NCI-H2171 (cell line): Measurements from ENCODE around the gene SYNDIG1.

Experiments
- DNase-seq: peaks from one replicate; lab custom pipeline; 2025; lab: John Stamatoyannopoulos, UW

SYNDIG1 gene

DNA sequence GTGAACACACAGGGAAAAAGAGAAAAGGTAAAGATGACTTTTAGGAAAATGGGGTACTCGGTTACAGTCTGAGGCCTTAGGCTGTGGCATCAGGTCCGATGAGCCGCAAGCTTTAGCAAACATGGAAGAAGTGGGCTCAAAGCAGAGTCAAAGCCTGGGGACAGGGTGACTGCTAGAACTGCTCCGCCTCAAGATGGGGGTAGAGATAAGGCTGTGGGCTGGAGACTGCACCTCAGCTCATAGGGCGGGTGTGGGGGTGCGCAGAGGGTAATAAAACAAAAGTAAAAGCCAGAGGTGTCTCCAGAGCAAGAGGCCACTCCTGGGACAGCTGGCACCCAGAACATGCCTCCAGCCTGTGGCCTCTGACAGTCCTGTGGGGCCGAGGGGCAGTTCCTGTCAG lies 21.3 kb upstream of the SYNDIG1 start:
- DNase-seq: no peak

DNA sequence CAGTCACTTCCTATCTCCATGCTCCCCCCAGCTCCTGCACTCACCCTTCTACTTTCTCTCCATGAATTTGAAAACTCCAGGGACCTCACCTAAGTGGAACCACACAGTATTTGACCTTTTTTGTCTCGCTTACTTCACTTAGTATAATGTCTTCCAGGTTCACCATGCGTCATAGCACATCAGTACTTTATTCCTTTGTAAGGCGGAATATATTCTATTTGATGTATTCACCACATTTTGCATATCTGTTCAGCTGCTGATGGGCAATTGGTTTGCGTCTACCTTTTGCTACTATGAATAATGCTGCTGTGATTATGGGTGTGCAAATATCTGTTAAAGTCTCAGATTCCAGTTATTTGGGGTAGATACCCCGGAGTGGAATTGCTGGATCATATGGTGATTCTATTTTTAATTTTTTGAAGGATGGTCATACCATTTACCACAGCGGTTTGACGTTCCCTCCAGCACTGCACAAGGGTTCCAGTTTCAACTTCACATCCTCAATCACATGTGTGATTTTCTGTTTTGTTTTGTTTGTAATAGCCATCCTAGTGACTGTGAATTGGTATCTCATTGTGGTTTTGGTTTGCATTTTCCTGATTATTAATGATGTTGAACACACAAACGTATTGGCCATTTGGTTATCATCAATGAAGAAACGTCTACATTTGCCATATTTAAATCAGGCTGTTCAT lies 20.3 kb upstream of the SYNDIG1 start:
- no peak for DNase-seq

- no peak for DNase-seq
Measured at GRCh38 chr20:24450177-24450576, 19.3 kb upstream of the SYNDIG1 start.

DNA sequence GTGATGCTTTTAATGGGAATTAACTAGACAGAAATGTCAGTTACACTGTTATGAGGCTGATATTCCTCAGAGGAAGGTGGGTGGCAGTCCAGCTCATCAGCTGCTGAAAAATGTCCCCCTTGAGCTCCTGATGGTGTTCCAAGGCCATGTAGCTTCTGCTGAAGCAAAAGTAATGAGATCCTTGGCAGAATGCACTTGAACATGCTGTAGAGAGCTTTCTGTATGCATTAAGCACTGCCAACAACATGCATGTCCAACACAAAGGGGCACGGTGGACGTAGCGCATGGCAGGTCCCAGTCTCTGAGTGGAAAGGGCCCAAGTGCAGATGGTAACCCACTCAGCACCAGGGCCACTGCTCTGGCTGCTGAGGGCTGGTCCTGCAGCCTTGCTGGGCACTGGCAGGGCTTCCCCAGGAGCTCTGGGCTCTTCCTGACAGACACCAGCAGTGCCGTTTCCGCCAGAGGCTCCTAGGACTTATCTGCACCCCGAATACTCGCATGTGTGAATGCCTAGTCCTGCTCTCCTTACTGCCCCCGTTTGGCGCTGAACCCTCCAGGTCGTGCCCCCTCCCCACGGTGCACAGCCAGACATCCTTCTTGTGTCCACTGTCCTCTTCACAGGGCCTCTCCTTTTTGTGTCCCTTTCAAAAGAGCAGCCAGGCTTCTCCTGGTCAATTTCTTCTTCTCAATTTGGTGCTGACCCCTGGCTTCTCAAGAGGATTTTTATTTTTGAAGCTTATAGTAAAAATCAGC lies 18.6 kb upstream of the SYNDIG1 start:
- DNase-seq: no peak

DNA sequence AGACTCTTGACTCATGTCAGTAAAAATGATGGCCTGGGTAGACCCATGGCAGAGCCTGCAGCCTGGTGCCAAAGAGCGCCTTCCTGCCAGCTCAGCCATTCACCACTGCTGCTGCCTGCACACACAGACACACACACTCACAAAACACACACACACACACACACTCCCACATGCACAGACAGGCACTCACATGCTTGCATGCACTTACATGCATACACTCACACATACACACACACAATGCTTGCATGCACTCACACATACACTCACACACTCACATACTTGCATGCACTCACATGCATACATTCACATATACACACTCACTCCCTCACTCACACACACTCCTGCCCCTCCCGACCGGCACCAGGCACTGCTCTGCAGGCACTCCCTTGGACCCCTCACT lies 18.0 kb upstream of the SYNDIG1 start:
- no peak for DNase-seq

DNA sequence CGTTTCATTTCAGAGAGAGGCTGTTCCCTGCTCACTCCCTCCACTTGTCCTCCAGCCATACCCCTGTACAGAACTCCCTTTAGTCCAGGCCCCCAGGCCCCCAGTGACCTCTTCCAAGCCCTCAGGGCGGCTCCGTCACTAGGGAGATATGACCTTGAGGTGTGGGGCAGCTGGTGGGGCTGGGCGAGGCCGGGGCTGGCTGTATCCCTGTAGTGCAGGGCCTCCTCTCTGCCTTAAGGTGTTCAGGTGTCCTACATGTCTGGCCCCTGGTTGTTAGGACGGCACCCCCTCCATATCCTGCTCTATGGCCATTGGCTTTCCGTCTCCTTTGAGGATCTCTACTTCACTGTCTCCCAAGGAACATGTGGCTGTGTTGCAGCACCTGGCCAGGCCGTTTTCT lies 17.4 kb upstream of the SYNDIG1 start:
- no peak for DNase-seq

DNA sequence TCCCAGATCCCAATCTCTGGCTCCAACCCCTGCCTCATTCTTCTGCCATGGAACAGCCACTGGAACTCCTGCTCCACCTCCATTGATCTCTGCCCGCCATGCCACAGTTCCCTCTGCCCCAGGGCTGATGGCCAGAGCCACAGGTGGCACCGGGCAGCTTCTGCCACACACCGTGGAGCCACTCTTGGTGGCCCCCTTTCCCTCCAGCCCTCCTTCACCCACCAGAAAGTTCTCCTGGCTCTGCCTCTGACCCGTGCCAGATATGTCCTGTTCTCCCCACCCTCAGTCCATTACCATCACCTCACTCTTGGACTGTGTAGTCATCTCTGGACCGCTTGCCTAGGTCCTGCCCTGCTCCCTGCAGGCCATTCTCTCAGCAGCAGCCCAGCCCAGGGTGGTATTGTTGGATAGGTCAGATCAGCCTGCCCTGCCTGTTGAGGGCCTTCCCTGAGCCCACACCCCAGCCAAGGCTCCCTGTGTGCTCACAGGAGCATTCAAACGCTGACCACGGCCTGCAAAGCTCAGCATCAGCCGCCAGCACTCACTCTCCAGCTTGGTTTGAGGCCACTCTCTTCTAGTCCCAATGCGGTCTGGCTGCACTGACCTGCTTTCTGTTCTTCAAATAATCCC lies 16.8 kb upstream of the SYNDIG1 start:
- no peak for DNase-seq

GRCh38 chr20:24453869-24454268 lies 15.6 kb upstream of the SYNDIG1 start:
- no peak for DNase-seq

- DNase-seq: no peak
Measured at GRCh38 chr20:24455081-24455480, 14.3 kb upstream of the SYNDIG1 start.

- DNase-seq: no peak
Measured at GRCh38 chr20:24456398-24456781, 13.0 kb upstream of the SYNDIG1 start.

GRCh38 chr20:24458436-24458835 lies 11.0 kb upstream of the SYNDIG1 start:
- DNase-seq: peak; percentile 11

DNA sequence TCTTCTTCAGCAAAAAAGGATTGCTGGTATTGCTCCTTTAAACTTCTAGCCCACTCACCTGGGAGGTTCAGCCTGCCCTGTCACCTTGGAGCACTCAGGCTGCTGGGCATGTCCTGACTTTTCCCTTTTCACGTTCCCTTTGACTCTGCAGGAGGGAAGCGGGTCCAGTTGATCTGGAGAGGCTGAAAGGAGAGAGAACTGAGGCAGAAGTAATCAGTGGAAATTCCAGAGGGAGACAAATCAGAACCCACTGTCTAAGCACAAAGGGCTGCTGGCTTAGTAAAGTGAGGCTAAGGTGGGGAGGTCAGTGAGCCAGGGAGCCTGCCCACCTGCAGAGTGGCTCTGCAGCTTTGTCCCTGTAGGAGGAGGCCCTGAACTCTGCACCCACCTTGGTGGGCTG lies 9.7 kb upstream of the SYNDIG1 start:
- peak; percentile 42 for DNase-seq

GRCh38 chr20:24460712-24461111 lies 8.7 kb upstream of the SYNDIG1 start:
- no peak for DNase-seq

- DNase-seq: no peak
Measured at GRCh38 chr20:24461848-24462247, 7.6 kb upstream of the SYNDIG1 start.

DNA sequence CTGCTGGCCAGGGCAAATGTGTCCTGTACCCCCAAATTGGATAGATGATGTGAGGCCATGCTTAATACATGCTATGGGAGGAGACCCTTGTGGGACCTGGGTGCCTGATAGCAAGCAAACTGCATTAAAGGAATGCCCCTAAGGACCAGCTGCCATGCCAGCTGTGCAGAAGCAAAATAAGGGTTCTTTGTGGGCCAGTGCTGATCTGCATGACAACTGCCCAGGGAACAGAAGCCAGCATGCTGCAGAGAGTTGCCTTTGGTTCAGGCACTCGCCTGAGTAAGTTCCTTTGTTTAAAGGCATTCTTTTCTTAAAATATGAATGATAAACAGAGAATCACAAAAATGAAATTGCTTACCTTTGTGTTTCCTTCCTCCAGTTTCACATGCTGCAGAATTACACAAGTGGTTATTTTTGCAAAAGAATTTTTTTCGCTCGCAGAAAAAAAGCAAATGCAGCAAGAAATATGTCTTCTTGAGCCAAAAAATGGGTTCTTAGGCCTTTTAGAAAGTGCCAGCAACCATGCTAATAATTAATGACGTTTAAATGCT lies 6.9 kb upstream of the SYNDIG1 start:
- peak; percentile 38 for DNase-seq

DNA sequence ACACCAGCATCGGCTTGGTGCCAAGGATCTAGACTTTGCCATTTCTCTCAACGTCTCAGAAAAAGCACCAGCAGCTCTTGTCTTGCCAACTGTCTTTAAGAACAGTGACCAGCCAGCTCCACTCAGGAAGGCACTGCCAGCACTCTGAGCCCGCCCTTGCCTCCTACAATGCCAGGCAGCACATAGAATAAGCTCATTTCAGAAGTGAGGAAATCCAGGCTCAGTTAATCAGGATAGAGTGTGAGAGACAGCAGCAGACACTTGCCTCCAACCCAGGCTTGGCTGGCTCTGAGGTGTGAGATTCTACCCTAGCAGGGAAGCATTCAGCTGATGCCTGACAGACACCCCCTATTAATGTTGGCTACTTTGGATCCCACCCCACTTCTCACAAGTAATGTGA lies 4.3 kb upstream of the SYNDIG1 start:
- DNase-seq: no peak

- no peak for DNase-seq
Measured at GRCh38 chr20:24465730-24466129, 3.7 kb upstream of the SYNDIG1 start.

GRCh38 chr20:24468401-24469115 lies 871 bp upstream of the SYNDIG1 start:
- DNase-seq: peak; percentile 34

- peak; percentile 46 for DNase-seq
Measured at GRCh38 chr20:24469894-24470745, 691 bp downstream of the SYNDIG1 start.

- DNase-seq: peak; percentile 62
Measured at GRCh38 chr20:24470746-24471582, 1.5 kb downstream of the SYNDIG1 start.
